Upper lobe of left lung (tissue), 6 donors: Measurements from ENCODE around the gene POC1B. TPM values are rescaled to one million over a fixed set of nuclear protein-coding genes. Genes with fewer than 3 reads are reported as not detected.

Source experiments
- ATAC-seq, 2 donors: fragments of 200-7000 bp; cut with Tn5 transposase; one replicate each; pipeline ENCODE4 v1.9.1; 2022; ENCODE audit warnings: mild to moderate bottlenecking in 2 of 2, moderate library complexity in 2 of 2; ENCODE audit not compliant: low FRiP score in 2 of 2
- DNase-seq, 2 donors: peaks; one replicate each; pipeline ENCODE4 v3.0.0-alpha.2; 2019 to 2020
- H3K27ac ChIP-seq, 4 donors: fragments of 200-600 bp; sonication (generic); one replicate each; pipeline ENCODE4 v1.5.1; 2016 to 2019
- H3K27me3 ChIP-seq, 4 donors: fragments of 200-600 bp; sonication (generic); one replicate each; pipeline ENCODE4 v1.5.1; 2017 to 2019
- H3K36me3 ChIP-seq, 4 donors: fragments of 200-600 bp; sonication (generic); one replicate each; pipeline ENCODE4 v1.5.1; 2016 to 2019
- H3K4me1 ChIP-seq, 4 donors: fragments of 200-600 bp; sonication (generic); one replicate each; pipeline ENCODE4 v1.5.1; 2018 to 2019
- H3K4me3 ChIP-seq, 4 donors: fragments of 200-600 bp; sonication (generic); one replicate each; pipeline ENCODE4 v1.5.1; 2017 to 2019; ENCODE audit warnings: mild to moderate bottlenecking in 2 of 4, moderate library complexity in 1 of 4
- H3K9me3 ChIP-seq, 4 donors: fragments of 200-600 bp; sonication (generic); one replicate each; pipeline ENCODE4 v1.5.1; 2018 to 2019
- CTCF ChIP-seq, 6 experiments: fragments of 450-650 bp in 4 of 6; fragments of 200-600 bp in 2 of 6; sonication (generic) in 2 of 6; IDR thresholded peaks; one replicate each; pipeline ENCODE4 v1.5.1; 2016 to 2019; ENCODE audit warnings: antibody characterized with exemption in 6 of 6
- EP300 ChIP-seq, 4 donors: sonication (generic); formaldehyde crosslinking; IDR thresholded peaks; one replicate each; pipeline ENCODE4 v1.5.1; 2017; ENCODE audit warnings: antibody characterized with exemption in 4 of 4, control low read depth in 2 of 4
- POLR2A ChIP-seq, 4 donors: fragments of 450-650 bp; IDR thresholded peaks; one replicate each; pipeline ENCODE4 v1.5.1; 2016 to 2017; ENCODE audit warnings: antibody characterized with exemption in 4 of 4, mild to moderate bottlenecking in 2 of 4
- POLR2AphosphoS5 ChIP-seq, 2 donors: sonication (generic); formaldehyde crosslinking; IDR thresholded peaks; one replicate each; pipeline ENCODE4 v1.5.1; 2017; ENCODE audit warnings: antibody characterized with exemption in 2 of 2
- WGBS, 2 donors: methylation state at CpG; one replicate each; pipeline ENCODE4 v1.1.5; 2017 to 2018; 5-methylcytosine and 5-hydroxymethylcytosine counted together
- total RNA-seq, 6 donors: library from RNA; depleted of rRNA in 4 of 6; stranded (reverse); fragments of >200 nt in 4 of 6; gene quantifications; one replicate each; pipeline versions ENCODE4 v1.1.0 to v1.2.1, GENCODE V29; 2016 to 2021
- donor health status: DM: no; HTN: no; CAD: no; lungs with moderate emphysema.
- donor health status: DM: no; HTN: yes; CAD: no; lungs with severe emphysema.

The POC1B gene
- total RNA-seq, 6 donors from 2014 or later: 13.9 to 34.4 (median 21.0) TPM

GRCh38 chr12:89493670-89494302 is 32.1 kb downstream of the POC1B start:
- Histone ChIP-seq H3K27ac (no peak overlapping the region), H3K4me3 (no peak overlapping the region), H3K27me3 (no peaks in the 10 kb centered on the region), H3K4me1 (no peaks in the 10 kb centered on the region), H3K9me3 (no peaks in the 10 kb centered on the region), H3K36me3 (peaks cover 0 to 32% (median 12%) of the 10 kb centered on the region in 4 donors)
- 89% methylated on average over 5 of the region's 5 CpGs for WGBS, 2 donors
- TF ChIP-seq CTCF (IDR thresholded peaks at IDR 0.05) (no peak), POLR2A (IDR thresholded peaks at IDR 0.05) (no peak), POLR2AphosphoS5 (IDR thresholded peaks at IDR 0.05) (no peak), EP300 (IDR thresholded peaks at IDR 0.05) (no peak)
- ATAC-seq: no peak
- no peak for DNase-seq

GRCh38 chr12:89492883-89493282 is 33.0 kb downstream of the POC1B start:
- Histone ChIP-seq H3K4me3 (no peak overlapping the region), H3K27me3 (no peaks in the 10 kb centered on the region), H3K36me3 (peaks cover 0 to 33% (median 12%) of the 10 kb centered on the region in 4 donors), H3K9me3 (no peaks in the 10 kb centered on the region), H3K4me1 (no peaks in the 10 kb centered on the region), H3K27ac (no peak overlapping the region)
- ATAC-seq: no peak
- no peak for TF ChIP-seq POLR2AphosphoS5 (IDR thresholded peaks at IDR 0.05)
- no peak for TF ChIP-seq POLR2A (IDR thresholded peaks at IDR 0.05)
- TF ChIP-seq CTCF (IDR thresholded peaks at IDR 0.05): no peak
- TF ChIP-seq EP300 (IDR thresholded peaks at IDR 0.05): no peak
- DNase-seq: no peak
- 79 to 86% methylated on average over 5 of the region's 5 CpGs for WGBS, 2 donors

- no peak for ATAC-seq
- Histone ChIP-seq H3K36me3 (peaks cover 0 to 31% (median 12%) of the 10 kb centered on the region in 4 donors), H3K4me3 (no peak overlapping the region), H3K27ac (no peak overlapping the region), H3K9me3 (no peaks in the 10 kb centered on the region), H3K27me3 (no peaks in the 10 kb centered on the region), H3K4me1 (no peaks in the 10 kb centered on the region)
- DNase-seq: peak in 1 of 2 donors; percentile 1
- WGBS, 2 donors: 87 to 93% methylated on average over 1 of the region's 1 CpG
- TF ChIP-seq CTCF (IDR thresholded peaks at IDR 0.05): no peak
- no peak for TF ChIP-seq POLR2A (IDR thresholded peaks at IDR 0.05)
- no peak for TF ChIP-seq POLR2AphosphoS5 (IDR thresholded peaks at IDR 0.05)
- no peak for TF ChIP-seq EP300 (IDR thresholded peaks at IDR 0.05)
Observed at GRCh38 chr12:89490922-89491321, 34.9 kb downstream of the POC1B start.

- TF ChIP-seq CTCF (IDR thresholded peaks at IDR 0.05) (no peak), POLR2A (IDR thresholded peaks at IDR 0.05) (no peak)
- Histone ChIP-seq H3K9me3 (no peaks in the 10 kb centered on the region), H3K27me3 (no peaks in the 10 kb centered on the region), H3K4me3 (no peak overlapping the region), H3K36me3 (peaks cover 0 to 25% (median 11%) of the 10 kb centered on the region in 4 donors), H3K27ac (no peak overlapping the region), H3K4me1 (no peaks in the 10 kb centered on the region)
- 90 to 94% methylated on average over 2 of the region's 2 CpGs for WGBS, 2 donors
- no peak for ATAC-seq
- no peak for DNase-seq
Observed at GRCh38 chr12:89486264-89486663, 39.6 kb downstream of the POC1B start.

- DNase-seq: no peak
- no peaks in the 10 kb centered on the region for H3K9me3 ChIP-seq
- TF ChIP-seq CTCF (IDR thresholded peaks at IDR 0.05) (no peak), POLR2A (IDR thresholded peaks at IDR 0.05) (no peak)
- H3K4me3 ChIP-seq: no peak overlapping the region
- no peaks in the 10 kb centered on the region for H3K27me3 ChIP-seq
- peaks cover 0 to 8% (median 0%) of the 10 kb centered on the region in 4 donors for H3K36me3 ChIP-seq
- H3K4me1 ChIP-seq: no peaks in the 10 kb centered on the region
- no peak overlapping the region for H3K27ac ChIP-seq
- ATAC-seq: no peak
- WGBS, 2 donors: 100% methylated on average over 1 of the region's 1 CpG
Observed at GRCh38 chr12:89484470-89484869, 41.4 kb downstream of the POC1B start.
